ENCODE measurements around the gene ATP12A.

The ATP12A gene

DNA sequence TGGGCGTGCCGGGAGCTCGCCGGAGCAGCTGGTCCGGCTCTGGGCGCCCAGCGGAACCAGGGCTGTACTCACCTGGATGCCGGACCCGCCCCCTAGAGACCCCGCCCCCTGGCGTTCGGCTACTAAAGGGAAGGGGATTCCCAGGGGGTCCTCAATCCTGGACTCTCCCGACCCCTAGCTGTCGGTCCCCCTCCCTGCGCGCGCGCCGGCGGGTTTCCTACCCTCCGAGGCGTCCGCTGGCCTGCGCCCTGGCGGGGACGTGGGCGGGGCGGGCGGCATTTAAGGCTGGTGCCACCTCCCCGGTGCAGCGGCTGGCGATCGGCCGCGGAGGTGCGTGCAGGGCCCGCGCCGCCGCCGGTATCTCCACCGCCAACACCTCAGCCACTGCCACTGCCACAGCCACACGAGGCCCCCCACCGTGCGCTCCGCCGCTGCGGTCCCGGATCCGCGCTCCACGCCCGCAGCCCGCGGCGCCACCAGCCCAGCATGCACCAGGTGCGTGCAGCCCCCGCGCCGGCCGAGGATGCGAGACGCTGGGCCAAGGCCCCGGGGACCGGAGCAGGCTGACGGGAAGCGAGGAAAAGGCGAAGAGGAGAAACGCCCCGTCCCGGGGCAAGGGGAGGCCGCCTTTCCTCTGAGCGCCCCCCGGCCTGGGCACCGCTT, at the start of gene ATP12A:
ATP12A (plus strand) TSS at position 151 of the 663 bp plus-strand sequence; CDS start at position 487, 336 bp downstream.
- peak in 1 of 2 donors; percentile 6 for DNase-seq (ENCODE audit: low read depth in 2 of 2)

GRCh38 chr13:24630851-24631620, 49.2 kb upstream of the ATP12A start:
- DNase-seq (ENCODE audit: low read depth in 2 of 2), result no peak

DNA sequence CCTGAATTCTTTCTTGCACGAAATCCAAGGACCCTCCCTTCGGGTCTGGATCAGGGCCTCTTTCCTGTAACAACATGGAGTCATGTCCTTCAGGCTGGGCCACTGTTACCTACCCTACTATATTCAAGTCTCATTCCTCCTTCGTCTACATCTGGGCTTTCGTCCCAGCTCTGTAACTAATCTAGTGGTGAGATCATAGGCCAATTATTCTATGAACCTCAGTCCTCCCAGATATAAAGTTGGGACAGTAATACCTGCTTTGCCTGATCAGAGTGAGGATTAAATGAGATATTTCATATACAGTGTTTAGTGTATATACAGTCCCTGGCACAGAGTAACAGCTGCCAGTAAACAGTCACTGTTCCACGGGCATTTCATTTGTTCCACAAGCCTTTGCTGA, 48.3 kb upstream of the ATP12A start:
- DNase-seq (ENCODE audit: low read depth in 2 of 2), result no peak

DNA sequence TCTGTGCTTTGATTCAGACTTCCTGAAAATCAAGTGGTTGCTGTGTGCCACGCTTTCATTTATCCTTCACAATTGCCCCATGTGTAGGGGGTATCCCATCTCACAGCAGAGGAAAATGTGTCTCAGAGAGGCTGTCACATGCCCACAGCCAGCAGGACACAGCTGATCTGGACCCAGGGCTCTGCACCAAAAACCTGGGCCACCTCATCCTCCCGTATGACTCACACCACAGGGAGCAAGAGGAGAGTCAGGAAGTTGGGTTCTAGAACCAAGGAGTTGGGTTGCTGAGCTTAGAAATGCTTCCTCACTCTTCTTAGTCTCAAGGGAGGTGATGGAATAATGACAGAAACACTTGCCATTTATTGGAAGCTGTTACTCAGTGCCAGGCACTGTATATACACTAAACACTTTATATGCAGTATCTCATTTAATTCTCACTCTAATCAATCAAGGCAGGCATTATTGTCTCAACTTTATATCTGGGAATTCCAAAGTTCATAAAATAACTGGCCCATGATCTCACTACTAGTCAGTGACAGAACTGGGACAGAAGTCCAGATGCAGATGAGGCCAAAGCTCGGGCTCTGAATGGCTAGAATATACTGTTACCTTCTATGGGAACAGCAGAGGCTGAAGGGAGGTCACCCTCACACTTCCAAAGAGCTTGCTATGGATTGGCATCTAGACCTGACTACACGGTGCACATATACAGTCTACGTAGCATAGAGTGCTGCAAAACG, 47.7 kb upstream of the ATP12A start:
- no peak for DNase-seq (ENCODE audit: low read depth in 2 of 2)

- no peak for DNase-seq (ENCODE audit: low read depth in 2 of 2)
Observed at GRCh38 chr13:24636776-24637175, 43.4 kb upstream of the ATP12A start.

- no peak for DNase-seq (ENCODE audit: low read depth in 2 of 2)
Observed at GRCh38 chr13:24638096-24638495, 42.1 kb upstream of the ATP12A start.

GRCh38 chr13:24640752-24641151, 39.5 kb upstream of the ATP12A start:
- no peak for DNase-seq (ENCODE audit: low read depth in 2 of 2)

DNA sequence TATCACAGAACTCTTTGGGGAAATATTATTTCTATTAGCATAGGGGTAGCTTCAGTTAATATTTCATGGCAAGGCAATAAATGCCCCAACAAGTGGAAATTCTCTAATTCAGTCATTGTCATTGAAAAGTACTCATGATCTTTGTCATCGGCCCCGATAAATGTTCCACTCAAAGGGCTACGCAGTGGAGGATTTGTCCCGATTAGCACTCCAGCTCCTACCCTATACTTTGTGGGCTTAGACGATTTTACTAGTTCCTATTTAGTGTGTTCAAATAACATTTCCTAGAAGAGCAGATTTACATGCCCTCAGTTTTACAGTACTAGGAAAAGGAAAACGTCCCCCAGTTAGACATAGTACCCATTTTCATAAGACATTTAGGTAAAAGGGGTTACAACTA, 38.0 kb upstream of the ATP12A start:
- no peak for DNase-seq (ENCODE audit: low read depth in 2 of 2)

GRCh38 chr13:24644036-24644435, 36.2 kb upstream of the ATP12A start:
- no peak for DNase-seq (ENCODE audit: low read depth in 2 of 2)

DNA sequence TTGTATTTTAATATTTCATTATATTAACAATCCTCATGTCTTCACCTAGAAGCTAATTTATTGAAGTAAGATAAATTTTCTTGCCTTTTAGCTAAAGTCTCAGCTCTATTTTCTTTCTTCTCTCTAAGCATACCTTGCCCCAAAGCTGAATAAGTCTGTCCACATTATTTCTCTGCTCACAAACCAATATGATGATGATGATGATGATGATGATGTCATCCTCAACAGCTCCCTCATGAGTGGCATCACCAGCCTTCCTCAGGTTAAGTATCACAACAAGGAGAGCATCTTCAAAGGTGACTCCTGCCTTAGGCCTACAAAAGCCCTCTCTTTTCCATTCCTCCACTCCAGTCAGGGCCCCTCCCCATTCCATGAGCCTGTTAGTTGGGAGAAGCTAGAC, 31.9 kb upstream of the ATP12A start:
- DNase-seq (ENCODE audit: low read depth in 2 of 2), result no peak

DNA sequence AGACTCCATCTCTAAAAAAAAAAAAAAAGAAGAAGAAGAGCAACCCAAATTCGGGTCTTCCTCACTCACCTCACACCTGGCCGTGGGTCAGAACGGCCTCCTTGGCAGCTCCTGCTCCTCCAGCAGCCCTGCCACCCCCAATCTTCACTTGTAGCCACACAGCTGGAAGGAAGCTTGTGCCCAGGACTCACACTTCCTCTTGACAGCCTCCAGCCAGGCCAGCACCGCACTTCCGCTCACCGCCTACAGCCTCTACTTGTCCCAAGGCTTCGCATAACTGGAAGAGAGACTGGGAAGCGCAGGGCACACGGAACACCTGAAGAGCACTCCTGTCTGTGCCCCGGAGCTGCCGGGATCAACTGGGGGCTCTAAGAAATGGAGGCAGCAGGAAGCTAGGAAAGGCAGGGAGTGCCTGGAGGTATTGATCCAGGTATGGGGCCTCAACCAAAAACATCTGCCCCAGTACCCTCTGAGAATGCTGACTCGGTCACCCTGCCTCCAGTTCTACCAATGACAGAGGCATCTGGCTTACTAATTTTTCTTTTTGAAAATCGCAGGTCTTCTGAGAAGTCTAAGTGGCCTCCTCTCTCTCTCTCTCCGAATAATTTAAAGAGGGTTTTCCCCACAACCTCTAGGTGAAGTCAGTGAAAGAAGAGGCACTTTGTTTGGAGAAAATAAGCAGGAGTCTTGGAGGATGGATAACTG, 31.1 kb upstream of the ATP12A start:
- DNase-seq (ENCODE audit: low read depth in 2 of 2), result no peak

DNA sequence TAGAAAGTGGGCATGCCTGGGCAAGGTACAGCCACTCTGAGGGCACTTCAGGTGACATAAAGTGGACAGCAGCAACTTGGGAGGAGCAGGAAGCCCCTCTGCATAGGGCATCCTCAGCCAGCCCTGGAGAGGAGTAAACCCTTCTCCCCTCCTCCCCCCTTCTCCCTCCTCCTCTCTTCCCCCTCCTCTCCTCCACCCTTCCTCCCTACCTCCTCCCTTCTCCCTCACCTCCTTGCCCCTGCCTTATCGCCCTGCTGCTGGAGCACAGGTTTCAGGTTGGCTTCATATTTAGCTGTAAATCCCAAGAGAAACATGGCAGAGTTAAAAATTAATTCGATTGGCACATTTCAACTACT, 30.5 kb upstream of the ATP12A start:
- DNase-seq (ENCODE audit: low read depth in 2 of 2), result no peak

DNA sequence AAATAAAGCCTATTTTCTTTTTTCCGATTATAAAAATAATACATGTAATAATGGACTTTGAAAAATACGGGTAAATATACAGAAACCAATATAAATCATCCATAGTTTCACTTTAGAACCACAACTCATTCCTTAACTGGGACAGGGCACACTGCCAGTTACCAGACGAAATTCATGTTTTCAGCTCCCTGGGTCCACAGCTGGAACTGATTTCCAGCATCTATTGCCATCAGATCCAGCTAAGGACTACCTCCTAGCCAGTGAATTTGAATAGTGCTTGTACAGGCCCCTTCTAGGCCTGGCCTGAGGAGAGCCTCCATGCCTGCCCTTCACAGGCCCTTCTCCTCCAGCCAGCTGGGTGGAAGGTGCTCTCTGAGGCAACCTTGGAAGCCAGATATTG, 30.0 kb upstream of the ATP12A start:
- no peak for DNase-seq (ENCODE audit: low read depth in 2 of 2)

DNA sequence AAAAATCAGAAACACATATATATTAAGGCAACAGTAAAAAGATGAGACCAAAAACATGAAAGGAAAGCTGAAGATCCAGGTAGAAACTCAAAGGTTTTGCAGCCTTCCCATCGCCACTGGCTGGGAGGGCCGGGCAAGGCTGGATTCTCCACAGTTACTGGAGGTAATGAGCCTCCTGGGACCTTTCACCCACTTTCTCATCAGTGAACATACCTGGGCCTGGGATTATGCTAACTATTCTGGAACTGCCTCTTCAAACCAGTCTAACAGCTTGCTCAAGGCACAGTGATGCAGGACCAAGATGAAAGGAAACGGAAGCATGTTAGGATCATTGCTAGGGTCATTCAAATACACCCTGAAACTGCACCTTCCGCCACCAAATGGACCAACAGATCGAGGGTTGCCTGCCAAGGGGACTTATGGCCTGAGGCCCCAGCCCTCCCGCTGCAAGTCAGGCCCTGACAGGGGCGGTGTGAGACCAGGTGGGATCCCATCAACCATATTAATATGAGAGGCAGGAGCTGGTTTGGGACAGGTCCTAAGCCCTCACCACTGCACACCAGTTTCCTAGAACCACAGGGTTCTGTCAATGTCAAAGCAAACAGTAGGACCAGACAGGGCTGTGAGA, 28.4 kb upstream of the ATP12A start:
- DNase-seq (ENCODE audit: low read depth in 2 of 2), result no peak

GRCh38 chr13:24652359-24652758, 27.8 kb upstream of the ATP12A start:
- no peak for DNase-seq (ENCODE audit: low read depth in 2 of 2)

GRCh38 chr13:24654741-24655140, 25.5 kb upstream of the ATP12A start:
- DNase-seq (ENCODE audit: low read depth in 2 of 2), result no peak

- DNase-seq (ENCODE audit: low read depth in 2 of 2), result no peak
Observed at GRCh38 chr13:24659239-24659638, 21.0 kb upstream of the ATP12A start.

GRCh38 chr13:24660023-24660741, 20.0 kb upstream of the ATP12A start:
- no peak for DNase-seq (ENCODE audit: low read depth in 2 of 2)

GRCh38 chr13:24661713-24662112, 18.5 kb upstream of the ATP12A start:
- DNase-seq (ENCODE audit: low read depth in 2 of 2), result no peak

- no peak for DNase-seq (ENCODE audit: low read depth in 2 of 2)
Observed at GRCh38 chr13:24662195-24663088, 17.8 kb upstream of the ATP12A start.
